ENCODE measurements around the gene FSCN2. TPM values are rescaled to one million over a fixed set of nuclear protein-coding genes. Genes with fewer than 3 reads are reported as not detected.

The FSCN2 gene
- total RNA-seq, 2 experiments from 2014 or later: 0.43 to 0.50 TPM

DNA sequence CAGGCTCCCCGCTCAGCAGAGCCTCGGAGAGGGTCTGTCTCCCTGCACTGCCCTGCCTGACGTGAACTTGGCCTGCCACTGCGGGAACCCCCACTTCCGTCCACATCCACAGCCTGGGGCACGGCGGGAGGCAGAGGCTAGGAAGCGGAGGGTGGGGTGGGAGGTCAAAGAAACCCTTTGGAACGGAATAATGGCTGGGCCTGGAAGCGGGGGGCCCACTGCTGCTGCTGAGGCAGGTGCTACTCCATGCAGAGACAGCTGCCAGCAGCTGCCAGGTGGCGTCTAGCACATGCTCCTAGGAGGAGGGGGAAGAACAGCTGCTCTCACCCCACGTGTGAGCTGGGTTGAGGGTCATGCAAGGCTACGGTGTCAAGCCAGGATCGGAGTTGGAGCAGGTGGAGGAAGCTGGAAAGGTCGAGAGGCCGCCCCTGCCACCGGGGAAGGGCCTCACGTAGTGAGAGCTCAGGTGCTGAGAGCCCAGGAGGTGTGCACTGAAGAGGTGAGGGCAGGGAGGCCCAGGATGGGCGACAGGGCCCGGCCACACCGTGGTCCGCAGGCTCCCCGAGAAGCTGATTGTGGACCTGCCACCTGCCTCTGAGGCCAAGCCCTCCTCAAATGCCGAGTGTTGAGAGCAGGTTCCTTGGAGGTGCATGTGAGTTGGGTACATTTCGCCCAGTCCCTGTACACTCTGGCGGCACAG is 9.8 kb downstream of the FSCN2 start:
- ChIA-PET POLR2A (interaction anchor here (0.5 to 1.5 kb wide), 5 partner anchors 8 to 25 kb away, joined by 3 to 4 read pairs (median 3); partner anchors contain the start of gene ACTG1), CTCF (interaction anchor here (1.4 kb wide), 1 partner anchor 14 kb away, joined by 4 read pairs; the partner anchor contains the start of gene FAAP100)
- Mint-ChIP-seq H3K9me3 (no peaks in the 10 kb centered on the region), H3K4me3 (no peak overlapping the region), H3K27me3 (peaks cover 10% of the 10 kb centered on the region), H3K4me1 (no peaks in the 10 kb centered on the region), H3K36me3 (ENCODE audit: low read depth) (no peaks in the 10 kb centered on the region), H3K27ac (no peak overlapping the region)
- no peak for DNase-seq

DNA sequence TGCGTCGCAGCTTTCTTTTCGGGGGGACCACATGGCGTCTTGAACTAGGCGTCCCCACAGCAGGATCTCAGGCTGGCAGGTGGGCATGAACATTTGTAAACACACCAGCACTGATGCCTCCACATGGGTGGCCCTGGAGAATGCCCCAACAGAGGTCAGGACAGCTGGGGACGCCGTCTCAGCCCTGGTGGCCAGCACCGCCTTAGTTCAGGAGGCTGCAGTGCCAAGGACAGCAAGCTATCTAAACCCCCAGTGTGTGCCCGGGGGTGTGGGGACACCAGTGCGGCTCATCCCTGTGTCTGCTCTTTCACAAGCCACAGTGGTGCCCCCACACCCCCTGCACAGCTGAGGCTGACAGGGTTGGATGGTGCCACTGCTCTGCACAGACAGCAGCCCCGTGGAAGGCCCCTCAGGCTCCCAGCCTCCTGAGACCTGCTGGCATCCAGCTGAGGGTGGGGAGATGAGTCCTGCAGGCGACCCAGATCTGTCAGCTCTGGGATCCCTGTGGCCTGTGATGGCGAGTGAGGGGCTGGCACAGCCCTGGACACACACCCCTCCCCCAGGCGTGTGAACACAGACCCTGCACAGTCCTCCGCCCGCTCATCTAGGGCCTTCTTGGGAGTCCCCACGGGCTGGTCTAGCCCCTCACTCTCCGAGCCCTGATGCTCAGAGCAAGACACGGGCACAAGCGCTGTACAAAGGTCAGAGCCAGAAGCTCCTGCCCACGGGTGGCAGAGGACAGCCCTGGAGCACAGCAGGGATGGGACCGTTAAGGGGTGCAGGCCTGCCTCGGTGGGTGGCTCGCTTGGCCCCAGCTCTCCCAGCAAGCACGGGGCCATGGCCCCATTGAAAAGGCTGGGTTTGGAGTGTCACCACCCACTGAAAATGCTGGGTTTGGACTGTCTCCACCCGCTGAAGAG is 10.7 kb downstream of the FSCN2 start:
- Mint-ChIP-seq H3K27me3 (peaks cover 10% of the 10 kb centered on the region), H3K9me3 (no peaks in the 10 kb centered on the region), H3K27ac (no peak overlapping the region), H3K36me3 (ENCODE audit: low read depth) (no peaks in the 10 kb centered on the region), H3K4me3 (no peak overlapping the region), H3K4me1 (no peaks in the 10 kb centered on the region)
- no peak for DNase-seq
- ChIA-PET CTCF (interaction anchor here (1.4 kb wide), 1 partner anchor 13 kb away, joined by 4 read pairs; the partner anchor contains the start of gene FAAP100), POLR2A (interaction anchor here (0.5 to 1.5 kb wide), 5 partner anchors 9 to 26 kb away, joined by 3 to 4 read pairs (median 3); partner anchors contain the start of gene ACTG1)

DNA sequence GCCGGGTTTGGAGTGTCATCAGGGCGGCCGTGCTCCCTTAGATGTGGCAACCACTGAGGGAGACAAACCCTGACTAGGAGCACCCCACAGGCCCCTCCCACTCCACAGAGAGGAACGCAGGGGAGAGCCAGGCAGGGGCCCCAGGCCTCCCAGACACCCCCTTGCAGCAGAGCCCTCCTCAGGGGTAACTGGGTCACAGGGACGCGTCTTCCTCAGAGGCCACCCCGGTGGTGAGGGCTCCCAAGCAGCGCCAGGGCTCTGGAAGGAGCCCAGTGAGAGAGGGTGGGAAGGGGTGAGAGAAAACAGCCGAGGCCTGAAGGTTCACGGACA is 11.4 kb downstream of the FSCN2 start:
- Mint-ChIP-seq H3K4me3 (no peak overlapping the region), H3K27ac (no peak overlapping the region), H3K9me3 (no peaks in the 10 kb centered on the region), H3K27me3 (peaks cover 9% of the 10 kb centered on the region), H3K4me1 (no peaks in the 10 kb centered on the region), H3K36me3 (ENCODE audit: low read depth) (no peaks in the 10 kb centered on the region)
- no peak for DNase-seq
- ChIA-PET POLR2A (interaction anchor here (1.5 kb wide), 1 partner anchor 9 kb away, joined by 4 read pairs; no protein-coding TSS in a partner anchor), CTCF (no interaction called here)

DNA sequence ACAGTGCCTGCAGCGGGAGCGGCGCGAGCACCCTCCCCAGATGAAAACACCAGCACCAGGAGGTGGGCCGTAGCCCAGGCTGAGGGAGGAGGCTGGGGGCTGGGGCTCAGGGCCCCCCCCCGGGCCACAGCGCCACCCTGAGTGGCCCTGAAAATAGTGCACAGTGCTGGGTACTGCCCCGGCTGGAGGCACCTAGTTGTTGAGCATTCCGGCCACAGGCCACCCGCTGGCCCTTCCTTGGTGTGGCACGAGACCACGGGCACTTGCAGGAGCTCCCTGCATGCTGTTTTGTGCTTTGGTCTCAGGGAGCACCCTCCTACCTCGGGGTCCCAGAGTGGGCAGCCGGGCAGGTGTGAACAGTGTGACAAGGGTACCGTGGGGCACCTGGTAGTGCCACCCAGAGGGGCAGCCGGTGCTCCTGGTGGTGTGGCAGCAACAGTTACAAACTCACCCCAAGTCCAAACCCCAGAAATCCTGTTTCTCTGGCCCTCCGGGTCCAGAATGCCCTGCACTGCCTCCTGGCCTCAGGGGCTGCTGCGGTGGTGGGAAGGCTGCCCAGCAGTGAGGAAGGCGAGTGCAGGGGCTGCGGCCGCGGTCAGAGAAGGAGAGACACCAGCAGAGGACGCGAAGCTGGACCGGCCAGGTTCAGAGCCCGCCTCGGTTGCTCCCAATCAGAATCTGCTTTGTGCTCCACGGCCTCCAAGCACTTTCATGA is 11.9 kb downstream of the FSCN2 start:
- Mint-ChIP-seq H3K27ac (no peak overlapping the region), H3K27me3 (peaks cover 9% of the 10 kb centered on the region), H3K36me3 (ENCODE audit: low read depth) (peaks cover under 1% of the 10 kb centered on the region), H3K4me3 (no peak overlapping the region), H3K4me1 (no peaks in the 10 kb centered on the region), H3K9me3 (no peaks in the 10 kb centered on the region)
- POLR2A ChIA-PET: no interaction called here
- CTCF ChIA-PET: no interaction called here
- DNase-seq: no peak

DNA sequence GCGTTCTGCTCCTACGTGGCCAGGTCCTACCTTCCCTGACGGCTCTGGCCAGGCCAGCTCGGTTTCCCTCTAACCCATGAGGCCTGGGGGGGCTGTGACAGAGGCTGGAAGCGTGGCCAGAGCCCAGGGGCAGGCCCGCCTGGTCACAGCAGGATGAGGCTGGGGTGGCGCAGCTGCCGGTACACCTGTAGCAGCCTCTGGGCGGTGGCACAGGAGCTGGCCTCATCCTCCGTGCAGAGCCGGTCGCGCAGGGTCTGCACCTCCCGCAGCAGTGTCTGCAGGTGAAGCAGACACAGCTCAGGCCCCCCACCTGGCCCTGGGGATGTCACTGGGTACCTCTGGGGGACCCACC is 12.5 kb downstream of the FSCN2 start:
- Mint-ChIP-seq H3K4me1 (no peaks in the 10 kb centered on the region), H3K4me3 (no peak overlapping the region), H3K27me3 (peaks cover 9% of the 10 kb centered on the region), H3K9me3 (no peaks in the 10 kb centered on the region), H3K27ac (no peak overlapping the region), H3K36me3 (ENCODE audit: low read depth) (peaks cover 2% of the 10 kb centered on the region)
- CTCF ChIA-PET: no interaction called here
- POLR2A ChIA-PET: no interaction called here
- no peak for DNase-seq

DNA sequence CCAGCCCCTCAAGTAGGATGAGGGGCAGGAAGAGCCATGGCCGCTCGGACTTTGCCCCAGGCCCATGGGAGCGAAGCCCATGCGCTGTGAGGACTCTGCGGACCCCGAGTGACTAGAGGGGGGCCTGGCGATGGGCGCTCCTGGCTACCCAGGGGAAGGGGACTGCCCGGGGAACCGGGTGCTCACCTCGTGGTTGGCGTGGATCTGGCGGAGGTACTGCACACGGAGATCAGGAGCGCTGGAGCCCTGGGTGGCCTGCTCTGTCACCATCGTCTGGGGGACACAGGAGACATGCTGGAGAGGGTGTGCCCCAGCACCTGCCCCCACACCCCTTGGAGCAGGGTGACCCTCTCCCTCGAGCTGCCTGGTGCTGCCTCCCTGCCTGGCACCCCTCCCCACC is 12.9 kb downstream of the FSCN2 start:
- Mint-ChIP-seq H3K4me3 (no peak overlapping the region), H3K9me3 (no peaks in the 10 kb centered on the region), H3K27ac (no peak overlapping the region), H3K27me3 (peaks cover 4% of the 10 kb centered on the region), H3K4me1 (no peaks in the 10 kb centered on the region), H3K36me3 (ENCODE audit: low read depth) (peaks cover 4% of the 10 kb centered on the region)
- no peak for DNase-seq
- CTCF ChIA-PET: no interaction called here
- POLR2A ChIA-PET: no interaction called here

DNA sequence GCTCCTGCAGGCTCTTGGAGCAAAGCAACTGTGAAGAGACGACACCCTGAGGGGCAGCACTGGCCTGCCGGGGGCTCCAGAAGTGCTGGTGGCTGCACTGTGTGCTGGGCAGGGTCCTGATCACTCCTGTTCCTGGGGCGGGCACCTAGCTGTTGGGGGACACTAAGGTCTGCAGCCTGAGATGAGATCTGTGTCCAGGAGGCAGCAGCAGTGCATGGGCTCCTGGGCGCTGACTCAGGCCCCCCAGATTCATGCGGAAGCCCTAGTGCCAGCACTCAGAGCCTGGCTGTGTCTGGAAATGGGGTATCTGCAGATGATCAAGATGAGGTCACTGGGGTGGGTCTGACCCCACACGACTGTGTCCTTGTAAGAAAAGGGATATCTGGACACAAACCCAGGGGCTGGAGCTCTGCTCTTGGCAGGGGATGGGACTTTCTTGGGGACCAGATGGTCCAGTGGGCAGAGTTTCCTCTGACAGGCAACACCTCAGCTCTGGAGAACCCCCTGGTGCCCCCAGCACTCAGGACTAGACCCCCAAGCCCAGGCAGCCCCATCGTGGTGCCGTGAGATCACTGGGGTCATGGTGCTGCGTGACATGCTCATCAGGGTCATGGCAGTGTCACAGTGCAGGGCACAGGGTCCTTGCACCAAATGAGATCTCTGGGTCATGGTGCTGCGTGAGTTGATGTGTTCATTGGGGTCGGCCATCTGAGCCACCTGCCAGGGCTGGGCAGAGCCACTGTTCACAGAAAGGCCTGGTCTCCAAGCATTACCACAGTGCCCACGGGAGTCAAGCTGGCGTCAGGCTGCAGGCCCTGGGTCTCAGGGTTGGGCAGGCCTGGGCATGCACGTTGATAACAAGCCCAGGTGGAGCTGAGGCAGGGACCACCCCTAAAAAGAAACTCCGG is 14.5 kb downstream of the FSCN2 start:
- no peaks in the 10 kb centered on the region for H3K9me3 Mint-ChIP-seq
- H3K4me1 Mint-ChIP-seq: no peaks in the 10 kb centered on the region
- H3K27ac Mint-ChIP-seq: no peak overlapping the region
- no peak overlapping the region for H3K4me3 Mint-ChIP-seq
- ChIA-PET POLR2A (interaction anchor here (2.2 kb wide), 1 partner anchor 9 kb away, joined by 6 read pairs; the partner anchor contains the start of gene FAAP100), CTCF (no interaction called here)
- no peak for DNase-seq
- H3K36me3 Mint-ChIP-seq (ENCODE audit: low read depth): peaks cover 8% of the 10 kb centered on the region
- H3K27me3 Mint-ChIP-seq: no peaks in the 10 kb centered on the region

DNA sequence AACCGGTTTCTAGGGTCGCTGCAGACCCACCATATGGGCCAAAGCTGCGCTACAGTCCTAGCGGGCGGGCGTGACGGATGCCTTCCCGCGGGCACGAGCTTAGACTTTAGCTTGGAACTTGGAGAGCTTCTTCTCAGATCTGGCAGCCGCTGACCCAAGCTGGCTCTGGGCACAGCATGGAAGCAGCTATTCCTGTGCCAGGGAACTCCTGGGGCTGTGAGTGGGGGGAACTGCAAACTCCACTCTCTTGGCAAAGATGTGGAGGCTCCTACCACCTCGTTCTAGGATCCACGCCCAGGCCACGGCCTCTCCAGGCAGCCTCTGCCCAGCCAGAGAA is 15.1 kb downstream of the FSCN2 start:
- H3K27ac Mint-ChIP-seq: no peak overlapping the region
- no peaks in the 10 kb centered on the region for H3K4me1 Mint-ChIP-seq
- no peaks in the 10 kb centered on the region for H3K27me3 Mint-ChIP-seq
- POLR2A ChIA-PET: interaction anchor here (2.2 kb wide), 1 partner anchor 9 kb away, joined by 6 read pairs; the partner anchor contains the start of gene FAAP100
- CTCF ChIA-PET: no interaction called here
- DNase-seq: no peak
- peaks cover 8% of the 10 kb centered on the region for H3K36me3 Mint-ChIP-seq (ENCODE audit: low read depth)
- no peak overlapping the region for H3K4me3 Mint-ChIP-seq
- H3K9me3 Mint-ChIP-seq: no peaks in the 10 kb centered on the region

DNA sequence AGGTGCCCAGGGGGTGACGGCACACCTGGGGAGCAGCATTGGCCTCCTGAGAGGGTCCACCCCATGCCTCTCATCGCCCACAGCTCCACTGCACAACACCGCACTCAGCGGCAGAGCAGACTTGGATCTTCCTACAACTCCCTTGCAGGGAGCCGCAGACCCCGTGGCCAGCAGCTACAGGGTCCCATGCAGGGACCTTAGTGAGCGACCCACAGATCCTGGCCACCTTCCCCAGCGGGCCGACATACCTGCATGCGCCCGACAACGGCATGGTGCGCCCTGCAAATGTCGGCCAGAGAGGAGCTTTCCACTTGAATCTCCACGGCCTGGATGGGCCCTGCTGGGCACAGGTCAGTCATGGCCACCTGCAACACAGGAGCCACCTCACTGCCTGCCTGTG is 15.6 kb downstream of the FSCN2 start:
- ChIA-PET POLR2A (interaction anchor here (0.8 to 2.2 kb wide), 2 partner anchors 8 to 10 kb away, joined by 3 to 6 read pairs; partner anchors contain the start of gene FAAP100), CTCF (no interaction called here)
- H3K27me3 Mint-ChIP-seq: no peaks in the 10 kb centered on the region
- H3K4me3 Mint-ChIP-seq: no peak overlapping the region
- no peaks in the 10 kb centered on the region for H3K9me3 Mint-ChIP-seq
- H3K27ac Mint-ChIP-seq: no peak overlapping the region
- H3K4me1 Mint-ChIP-seq: no peaks in the 10 kb centered on the region
- DNase-seq: no peak
- peaks cover 8% of the 10 kb centered on the region for H3K36me3 Mint-ChIP-seq (ENCODE audit: low read depth)

DNA sequence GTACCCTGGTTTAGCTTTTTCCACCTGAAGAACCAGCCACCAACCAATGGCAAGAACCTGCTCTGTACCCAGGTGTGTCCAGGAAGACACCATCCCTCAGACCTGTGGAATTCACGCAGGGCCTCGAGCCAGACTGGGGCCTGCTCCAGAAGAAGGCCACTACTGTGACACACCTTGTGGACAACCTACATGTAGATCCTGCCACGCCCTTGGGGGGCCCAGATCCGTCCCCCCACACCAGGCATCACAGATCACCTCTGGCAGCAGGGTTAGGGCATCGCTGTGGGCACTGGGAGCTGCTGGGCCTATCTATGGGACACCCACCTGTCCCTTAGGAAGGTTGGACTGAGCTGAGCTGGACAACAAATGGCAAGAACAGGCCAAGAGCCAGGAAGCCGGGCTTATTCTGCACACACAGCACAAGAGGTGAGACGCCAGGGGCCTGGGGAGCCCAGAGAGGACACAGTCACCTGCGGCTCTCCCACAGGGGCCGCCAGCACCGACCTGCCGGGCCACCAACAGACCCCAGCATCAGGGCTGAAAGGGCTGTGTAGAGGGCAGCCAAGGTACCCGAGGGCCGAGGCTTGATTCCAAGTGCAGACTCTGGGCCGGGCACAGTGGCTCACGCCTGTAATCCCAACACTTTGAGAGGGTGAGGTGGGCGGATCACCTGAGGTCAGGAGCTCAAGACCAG is 16.3 kb downstream of the FSCN2 start:
- H3K4me1 Mint-ChIP-seq: peaks cover under 1% of the 10 kb centered on the region
- ChIA-PET POLR2A (interaction anchor here (0.8 to 2.2 kb wide), 2 partner anchors 7 to 11 kb away, joined by 3 to 6 read pairs; partner anchors contain the start of gene FAAP100), CTCF (no interaction called here)
- H3K4me3 Mint-ChIP-seq: no peak overlapping the region
- H3K9me3 Mint-ChIP-seq: no peaks in the 10 kb centered on the region
- no peak overlapping the region for H3K27ac Mint-ChIP-seq
- DNase-seq: no peak
- H3K27me3 Mint-ChIP-seq: no peaks in the 10 kb centered on the region
- H3K36me3 Mint-ChIP-seq (ENCODE audit: low read depth): peaks cover 12% of the 10 kb centered on the region

DNA sequence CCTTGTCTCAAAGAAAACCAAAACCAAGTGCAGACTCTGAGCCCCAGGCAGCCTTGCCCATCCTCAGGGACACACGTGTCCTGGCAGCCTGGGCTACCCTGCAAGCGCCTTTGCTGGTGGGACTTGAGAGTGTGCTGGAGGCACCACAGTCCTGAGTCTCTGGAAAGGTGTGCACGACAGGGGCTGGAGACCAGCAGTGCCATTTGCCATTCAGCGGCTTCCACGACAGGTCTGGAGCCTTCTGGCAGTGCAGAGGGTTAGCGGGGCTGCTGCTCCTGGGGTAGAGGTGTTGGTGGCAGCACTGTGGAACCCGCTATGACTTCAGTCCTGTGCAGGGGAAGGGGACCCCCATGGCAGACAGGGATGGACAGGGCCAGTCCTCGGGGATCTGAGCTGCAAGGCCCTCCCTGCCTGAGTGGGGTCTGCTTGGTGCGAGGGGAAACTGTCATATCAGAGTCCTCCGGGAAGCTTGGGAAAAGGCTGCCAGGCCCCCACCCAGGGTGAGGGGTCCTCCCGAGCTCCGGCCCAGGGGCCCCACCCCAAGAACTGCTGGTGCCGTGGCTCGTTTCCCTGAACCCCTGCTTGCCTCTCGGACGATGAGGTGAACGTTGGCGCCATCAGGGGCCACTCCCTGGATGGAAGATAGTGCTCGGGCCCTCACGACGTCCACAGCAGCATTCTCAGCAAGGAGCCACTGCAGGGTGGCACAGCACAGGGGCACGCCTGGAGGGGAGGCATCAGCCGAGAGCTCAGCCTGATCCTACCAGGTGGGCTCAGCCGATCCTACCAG is 17.2 kb downstream of the FSCN2 start:
- Mint-ChIP-seq H3K27ac (no peak overlapping the region), H3K9me3 (no peaks in the 10 kb centered on the region), H3K4me1 (peaks cover 10% of the 10 kb centered on the region), H3K36me3 (ENCODE audit: low read depth) (peaks cover 19% of the 10 kb centered on the region), H3K27me3 (no peaks in the 10 kb centered on the region), H3K4me3 (no peak overlapping the region)
- no peak for DNase-seq
- ChIA-PET CTCF (no interaction called here), POLR2A (no interaction called here)
